ENCODE results near the gene SACM1L. TPM values are rescaled to one million over a fixed set of nuclear protein-coding genes. Genes with fewer than 3 reads are reported as not detected.
"Not testable (repeated sequence)": the region's sequence is repeated elsewhere in the genome, so short reads cannot be mapped to it uniquely, and the experiment has no call there.

The SACM1L gene
- total RNA-seq, 2 experiments from 2014 or later = 57.6 to 61.3 TPM

DNA sequence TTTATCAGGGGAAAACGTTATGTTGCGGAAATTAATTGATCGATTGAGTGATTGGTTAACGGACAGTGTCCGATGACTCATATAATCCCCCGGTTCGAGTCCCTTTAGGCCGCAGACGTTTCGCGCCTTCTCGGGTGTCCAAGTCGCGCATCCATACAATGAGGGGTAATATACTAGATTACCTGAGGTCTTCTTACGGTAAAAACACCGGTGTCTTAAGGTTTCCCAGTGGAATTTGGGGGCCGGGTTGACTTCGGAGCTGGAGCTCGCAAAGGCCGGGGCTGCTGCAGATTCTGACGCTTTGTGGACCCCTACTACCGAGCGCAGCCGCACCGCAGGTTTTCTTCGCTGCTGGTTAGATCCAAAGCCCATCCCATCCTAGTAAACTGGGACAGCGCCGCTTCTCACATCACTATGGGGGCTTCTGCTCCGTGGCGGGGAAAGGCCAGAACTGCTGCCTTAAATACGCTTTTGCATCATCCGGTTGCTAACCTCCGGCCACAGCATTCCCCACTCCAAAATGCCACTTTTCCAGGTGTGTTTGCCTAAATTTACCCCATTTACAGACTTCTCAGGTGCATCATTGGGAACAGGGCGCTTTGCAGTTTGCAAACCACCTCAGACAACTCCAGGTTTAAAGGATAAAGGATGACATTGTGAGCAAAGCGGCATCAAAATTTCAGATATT, 858 bp upstream of the SACM1L start:
- peaks cover 45% of the 10 kb centered on the region for H3K4me1 Mint-ChIP-seq
- CTCF ChIA-PET = interaction anchor here (0.7 to 2.7 kb wide), 5 partner anchors 11 to 177 kb away, joined by 4 to 11 read pairs (median 6); no protein-coding TSS in a partner anchor
- peaks cover 3% of the 10 kb centered on the region for H3K27me3 Mint-ChIP-seq
- POLR2A ChIA-PET = no interaction called here
- peak; percentile 17 for DNase-seq
- peak overlapping the region; percentile 81 for H3K4me3 Mint-ChIP-seq
- H3K36me3 Mint-ChIP-seq (ENCODE audit: low read depth) = peaks cover 26% of the 10 kb centered on the region
- no peaks in the 10 kb centered on the region for H3K9me3 Mint-ChIP-seq
- H3K27ac Mint-ChIP-seq = peak overlapping the region; percentile 94

DNA sequence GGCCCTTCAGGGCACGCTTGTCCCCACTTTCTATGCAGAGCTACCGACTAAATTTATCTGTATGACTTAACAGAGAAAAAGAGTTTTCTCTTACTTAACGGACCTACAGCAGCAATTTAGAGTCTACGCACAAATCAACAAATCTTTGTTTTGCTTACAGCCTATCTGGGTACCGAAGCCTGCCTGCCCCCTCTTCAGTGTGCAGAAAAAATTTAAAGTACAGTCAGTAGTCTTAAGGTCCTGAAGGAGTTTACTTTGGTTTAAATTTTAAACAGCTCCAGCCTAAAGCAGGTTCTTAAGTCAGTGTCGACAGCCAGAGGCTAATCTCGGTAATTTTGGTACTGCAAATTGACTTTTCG, 570 bp downstream of the SACM1L start:
- DNase-seq = no peak
- POLR2A ChIA-PET = interaction anchor here (0.5 to 0.6 kb wide), 2 partner anchors 23 to 250 kb away, joined by 3 read pairs; no protein-coding TSS in a partner anchor
- H3K9me3 Mint-ChIP-seq = no peaks in the 10 kb centered on the region
- peaks cover 37% of the 10 kb centered on the region for H3K36me3 Mint-ChIP-seq (ENCODE audit: low read depth)
- peaks cover 55% of the 10 kb centered on the region for H3K4me1 Mint-ChIP-seq
- CTCF ChIA-PET = interaction anchor here (1.0 to 2.7 kb wide), 5 partner anchors 13 to 30 kb away, joined by 4 to 11 read pairs (median 6); no protein-coding TSS in a partner anchor
- H3K27ac Mint-ChIP-seq = peak overlapping the region; percentile 94
- H3K27me3 Mint-ChIP-seq = peaks cover 3% of the 10 kb centered on the region
- peak overlapping the region; percentile 81 for H3K4me3 Mint-ChIP-seq

DNA sequence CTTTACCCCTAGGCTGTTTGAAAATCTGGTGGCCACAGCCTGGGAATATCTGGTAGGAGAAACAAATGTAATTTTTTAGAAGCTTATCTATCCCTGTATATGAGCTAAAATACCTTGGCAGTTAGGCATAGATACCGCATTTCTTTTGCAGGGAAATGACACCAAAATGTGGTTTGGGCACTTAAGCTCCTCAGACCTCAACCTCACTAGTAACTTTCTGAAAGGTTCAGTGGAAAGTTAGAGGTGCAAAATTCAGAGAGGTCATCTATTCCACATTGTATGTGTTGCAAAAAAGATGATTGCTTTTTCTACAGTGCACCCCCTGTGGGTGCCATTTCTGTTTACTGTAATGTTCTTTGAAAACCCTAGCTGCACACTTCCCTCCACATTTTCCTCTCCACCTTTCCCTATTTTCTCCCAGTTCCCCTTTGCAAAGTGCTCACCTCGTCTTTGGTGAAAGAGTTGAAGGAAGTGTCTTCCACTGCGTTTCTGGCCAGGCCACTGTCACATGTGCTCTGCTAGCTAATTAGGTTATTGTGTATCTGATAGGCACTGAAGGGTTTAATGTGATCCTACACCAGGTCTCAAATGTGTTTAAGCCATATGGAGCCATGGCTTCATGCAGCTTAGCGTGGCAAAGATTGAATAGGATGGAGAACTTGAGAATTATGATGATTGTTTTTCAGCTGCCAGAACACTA, 1.3 kb downstream of the SACM1L start:
- DNase-seq = no peak
- Mint-ChIP-seq H3K27me3 (peaks cover 3% of the 10 kb centered on the region), H3K36me3 (ENCODE audit: low read depth) (peaks cover 39% of the 10 kb centered on the region), H3K27ac (peak overlapping the region; percentile 94), H3K4me3 (peak overlapping the region; percentile 81), H3K4me1 (peaks cover 58% of the 10 kb centered on the region), H3K9me3 (no peaks in the 10 kb centered on the region)
- ChIA-PET POLR2A (interaction anchor here (0.6 kb wide), 1 partner anchor 249 kb away, joined by 3 read pairs; no protein-coding TSS in a partner anchor), CTCF (interaction anchor here (1.9 to 2.7 kb wide), 4 partner anchors 13 to 30 kb away, joined by 6 to 11 read pairs (median 8); no protein-coding TSS in a partner anchor)

- no peak for DNase-seq
- peaks cover 49% of the 10 kb centered on the region for H3K36me3 Mint-ChIP-seq (ENCODE audit: low read depth)
- POLR2A ChIA-PET = no interaction called here
- H3K4me1 Mint-ChIP-seq = peaks cover 65% of the 10 kb centered on the region
- peak overlapping the region; percentile 81 for H3K4me3 Mint-ChIP-seq
- H3K9me3 Mint-ChIP-seq = no peaks in the 10 kb centered on the region
- H3K27me3 Mint-ChIP-seq = peaks cover 3% of the 10 kb centered on the region
- H3K27ac Mint-ChIP-seq = peak overlapping the region; percentile 94
- CTCF ChIA-PET = interaction anchor here (1.6 to 1.9 kb wide), 2 partner anchors 11 to 31 kb away, joined by 3 to 7 read pairs; no protein-coding TSS in a partner anchor
Measured at GRCh38 chr3:45691842-45692241, 2.6 kb downstream of the SACM1L start.

DNA sequence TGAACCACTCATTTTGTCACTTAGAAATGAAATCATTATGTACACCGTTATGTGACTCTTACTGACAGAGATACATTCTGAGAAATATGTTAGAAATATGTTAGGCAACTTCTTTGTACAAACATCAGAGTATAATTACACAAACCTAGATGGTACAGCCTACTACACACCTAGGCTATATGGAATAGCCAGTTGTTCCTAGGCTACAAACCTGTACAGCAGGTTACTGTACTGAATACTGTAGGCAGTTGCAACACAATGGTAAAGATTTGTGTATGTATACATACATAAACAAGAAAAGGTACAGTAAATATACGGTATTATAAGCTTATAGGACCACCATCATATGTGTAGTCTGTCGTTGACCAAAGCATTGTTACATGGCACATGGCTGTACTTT, 3.7 kb downstream of the SACM1L start:
- POLR2A ChIA-PET = no interaction called here

GRCh38 chr3:45693941-45694521, 4.8 kb downstream of the SACM1L start:
- CTCF ChIA-PET = interaction anchor here (0.6 to 2.3 kb wide), 8 partner anchors 11 to 751 kb away, joined by 3 to 9 read pairs (median 4); no protein-coding TSS in a partner anchor
- POLR2A ChIA-PET = no interaction called here
- Mint-ChIP-seq H3K9me3 (no peaks in the 10 kb centered on the region), H3K4me3 (peak overlapping the region; percentile 52), H3K4me1 (peaks cover 60% of the 10 kb centered on the region), H3K27ac (peak overlapping the region; percentile 91), H3K36me3 (ENCODE audit: low read depth) (peaks cover 53% of the 10 kb centered on the region), H3K27me3 (peaks cover under 1% of the 10 kb centered on the region)
- DNase-seq = peak; percentile 48

More for the DNA sequence above, 3.7 kb downstream of the SACM1L start:
- peaks cover 3% of the 10 kb centered on the region for H3K27me3 Mint-ChIP-seq
- H3K27ac Mint-ChIP-seq = peak overlapping the region; percentile 91
- H3K9me3 Mint-ChIP-seq = no peaks in the 10 kb centered on the region
- no peak overlapping the region for H3K4me3 Mint-ChIP-seq
- peaks cover 64% of the 10 kb centered on the region for H3K4me1 Mint-ChIP-seq
- peaks cover 52% of the 10 kb centered on the region for H3K36me3 Mint-ChIP-seq (ENCODE audit: low read depth)
- CTCF ChIA-PET = interaction anchor here (1.6 to 2.3 kb wide), 3 partner anchors 10 to 22 kb away, joined by 3 to 8 read pairs (median 7); no protein-coding TSS in a partner anchor
- DNase-seq = no peak

DNA sequence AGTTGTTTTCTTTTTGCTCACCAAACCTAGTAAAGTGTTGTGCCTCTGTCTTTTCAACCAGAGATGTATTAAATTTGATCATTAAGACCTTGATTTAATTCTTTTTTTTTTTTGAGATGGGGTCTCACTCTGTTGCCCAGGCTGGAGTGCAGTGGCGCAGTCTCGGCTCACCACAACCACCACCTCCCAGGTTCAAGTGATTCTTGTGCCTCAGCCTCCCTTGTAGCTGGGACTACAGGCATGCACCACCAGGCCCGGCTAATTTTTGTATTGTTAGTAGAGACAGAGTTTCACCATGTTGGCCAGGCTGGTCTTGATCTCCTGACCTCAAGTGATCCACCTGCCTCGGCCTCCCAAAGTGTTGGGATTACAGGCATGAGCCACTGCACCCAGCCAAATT, 6.0 kb downstream of the SACM1L start:
- H3K4me3 Mint-ChIP-seq, H3K9me3 Mint-ChIP-seq, DNase-seq, POLR2A ChIA-PET, H3K27me3 Mint-ChIP-seq: not testable (repeated sequence)
- Mint-ChIP-seq H3K27ac (peak overlapping the region; percentile 91), H3K36me3 (ENCODE audit: low read depth) (peaks cover 55% of the 10 kb centered on the region), H3K4me1 (peaks cover 59% of the 10 kb centered on the region)
- CTCF ChIA-PET = interaction anchor here (0.9 to 2.3 kb wide), 5 partner anchors 10 to 674 kb away, joined by 3 to 9 read pairs (median 7); no protein-coding TSS in a partner anchor

- no peaks in the 10 kb centered on the region for H3K27me3 Mint-ChIP-seq
- H3K4me1 Mint-ChIP-seq = peaks cover 21% of the 10 kb centered on the region
- H3K4me3 Mint-ChIP-seq = no peak overlapping the region
- no peaks in the 10 kb centered on the region for H3K9me3 Mint-ChIP-seq
- H3K27ac Mint-ChIP-seq = no peak overlapping the region
- peaks cover 27% of the 10 kb centered on the region for H3K36me3 Mint-ChIP-seq (ENCODE audit: low read depth)
- POLR2A ChIA-PET = no interaction called here
- CTCF ChIA-PET = no interaction called here
- no peak for DNase-seq
Measured at GRCh38 chr3:45700570-45701073, 11.4 kb downstream of the SACM1L start.

GRCh38 chr3:45701172-45701867, 12.1 kb downstream of the SACM1L start:
- no peak overlapping the region for H3K27ac Mint-ChIP-seq
- H3K27me3 Mint-ChIP-seq = no peaks in the 10 kb centered on the region
- no peak for DNase-seq
- peaks cover 26% of the 10 kb centered on the region for H3K36me3 Mint-ChIP-seq (ENCODE audit: low read depth)
- POLR2A ChIA-PET = no interaction called here
- H3K4me1 Mint-ChIP-seq = peaks cover 17% of the 10 kb centered on the region
- no peaks in the 10 kb centered on the region for H3K9me3 Mint-ChIP-seq
- CTCF ChIA-PET = no interaction called here
- no peak overlapping the region for H3K4me3 Mint-ChIP-seq

- H3K36me3 Mint-ChIP-seq (ENCODE audit: low read depth) = peaks cover 32% of the 10 kb centered on the region
Measured at GRCh38 chr3:45704301-45704943, 15.2 kb downstream of the SACM1L start.

GRCh38 chr3:45705839-45706808, 16.9 kb downstream of the SACM1L start:
- Mint-ChIP-seq H3K27me3 (no peaks in the 10 kb centered on the region), H3K27ac (peak overlapping the region; percentile 31), H3K9me3 (no peaks in the 10 kb centered on the region), H3K36me3 (ENCODE audit: low read depth) (peaks cover 39% of the 10 kb centered on the region), H3K4me1 (peaks cover 11% of the 10 kb centered on the region), H3K4me3 (no peak overlapping the region)
- POLR2A ChIA-PET = no interaction called here
- CTCF ChIA-PET = interaction anchor here (0.9 to 2.0 kb wide), 3 partner anchors 12 to 668 kb away, joined by 3 to 8 read pairs (median 6); partner anchors contain the start of gene SACM1L
- no peak for DNase-seq

More at GRCh38 chr3:45704301-45704943, 15.2 kb downstream of the SACM1L start:
- no peak overlapping the region for H3K4me3 Mint-ChIP-seq
- DNase-seq = no peak
- ChIA-PET POLR2A (no interaction called here), CTCF (interaction anchor here (0.9 to 2.0 kb wide), 6 partner anchors 11 to 197 kb away, joined by 3 to 8 read pairs (median 4); partner anchors contain the start of gene SACM1L)
- no peaks in the 10 kb centered on the region for H3K9me3 Mint-ChIP-seq
- peaks cover 8% of the 10 kb centered on the region for H3K4me1 Mint-ChIP-seq
- H3K27ac Mint-ChIP-seq = no peak overlapping the region
- no peaks in the 10 kb centered on the region for H3K27me3 Mint-ChIP-seq
